Endothelial cell of umbilical vein (primary cell): ENCODE results near the gene COA4. TPM values are rescaled to one million over a fixed set of nuclear protein-coding genes. Genes with fewer than 3 reads are reported as not detected.
"Not testable (repeated sequence)": the region's sequence is repeated elsewhere in the genome, so short reads cannot be mapped to it uniquely, and the experiment has no call there.

Experiments
- BruUV-seq: library from RNA; stranded (reverse); fragments of 400-500 nt; replicated peaks from 2 replicates; lab custom pipeline; 2021; lab: Mats Ljungman, UMichigan
- CTCF ChIA-PET: fragments of 300-600, 350-600 bp; sonication (Branson Sonifier 250); formaldehyde crosslinking; loops from one replicate; lab custom pipeline; 2021; ENCODE audit warnings: antibody characterized with exemption, inconsistent platforms; lab: Charles Lee
- POLR2A ChIA-PET: fragments of 300-600, 350-600 bp; sonication (Branson Sonifier 250); formaldehyde crosslinking; loops from one replicate; lab custom pipeline; 2021; ENCODE audit warnings: antibody characterized with exemption, inconsistent platforms; lab: Charles Lee
- DNase-seq: peaks from one replicate; pipeline ENCODE4 v3.0.0-alpha.2; 2011; ENCODE audit warnings: low read depth, low spot score
- FAIRE-seq: peaks from 2 replicates; lab custom pipeline; 2011; peaks lifted over from hg19 to GRCh38; lab: Jason Lieb, UNC
- H2AFZ ChIP-seq: 2 replicates; pipeline ENCODE4 v1.6.0; 2012; ENCODE audit warnings: low read depth, low read length, control low read depth, inconsistent platforms
- H3K27ac ChIP-seq: 2 replicates; pipeline ENCODE4 v1.5.1; 2011; ENCODE audit warnings: low read depth, mild to moderate bottlenecking, control low read depth, low read length, moderate library complexity; ENCODE audit not compliant: insufficient read depth
- H3K27me3 ChIP-seq, 2 experiments: 2 replicates each; pipeline versions ENCODE4 v1.6.0 to v1.6.1; 2011; ENCODE audit warnings: low read length in 2 of 2, mixed read lengths in 1 of 2; ENCODE audit not compliant: control insufficient read depth in 2 of 2, insufficient read depth in 2 of 2
- H3K36me3 ChIP-seq, 2 experiments: 2 replicates in 1 of 2; 3 replicates in 1 of 2; pipeline ENCODE4 v1.5.1; 2011; ENCODE audit warnings: low read length in 2 of 2, mild to moderate bottlenecking in 1 of 2, moderate library complexity in 1 of 2; ENCODE audit not compliant: control insufficient read depth in 2 of 2, insufficient read depth in 2 of 2; ENCODE audit errors: extremely low read depth in 1 of 2
- H3K4me1 ChIP-seq: 3 replicates; pipeline ENCODE4 v1.5.1; 2011; ENCODE audit warnings: mild to moderate bottlenecking, low read length; ENCODE audit not compliant: control insufficient read depth, insufficient read depth; ENCODE audit errors: extremely low read depth
- H3K4me2 ChIP-seq: 2 replicates; pipeline ENCODE4 v1.6.1; 2011; ENCODE audit warnings: low read length, control low read depth, mixed read lengths; ENCODE audit not compliant: insufficient read depth
- H3K4me3 ChIP-seq, 3 experiments: fragments of 200-600 bp in 1 of 3; sonication (generic), shearing (Covaris generic) in 1 of 3; replicated peaks in 1 of 3; 2 replicates each; pipeline ENCODE4 v1.5.1; 2011 to 2016; ENCODE audit warnings: control low read depth in 3 of 3, low read length in 3 of 3, mild to moderate bottlenecking in 2 of 3, inconsistent platforms in 1 of 3, low read depth in 1 of 3, moderate library complexity in 1 of 3; ENCODE audit not compliant: insufficient read depth in 1 of 3
- H3K79me2 ChIP-seq: 2 replicates; pipeline ENCODE4 v1.6.0; 2012; ENCODE audit warnings: low read length, inconsistent platforms; ENCODE audit not compliant: control insufficient read depth, insufficient read depth
- H3K9ac ChIP-seq: replicated peaks from 2 replicates; pipeline ENCODE3; 2011; ENCODE audit warnings: low read length, control low read depth; ENCODE audit not compliant: insufficient read depth; ENCODE audit errors: extremely low read depth
- H3K9me1 ChIP-seq: replicated peaks from 3 replicates; pipeline ENCODE4 v1.6.0; 2011; ENCODE audit warnings: mild to moderate bottlenecking, low read length; ENCODE audit not compliant: control insufficient read depth, insufficient read depth; ENCODE audit errors: extremely low read depth
- H3K9me3 ChIP-seq: replicated peaks from 2 replicates; pipeline ENCODE4 v1.5.1; 2012; ENCODE audit warnings: low read length, inconsistent platforms; ENCODE audit not compliant: control insufficient read depth, insufficient read depth
- H4K20me1 ChIP-seq: replicated peaks from 2 replicates; pipeline ENCODE3; 2011; ENCODE audit warnings: mild to moderate bottlenecking, low read length; ENCODE audit not compliant: control insufficient read depth, insufficient read depth; ENCODE audit errors: extremely low read depth
- CTCF ChIP-seq, 2 donors: IDR thresholded peaks; 1 replicate in 1 of 2; 2 replicates in 1 of 2; pipeline ENCODE4 v1.5.1; 2011; ENCODE audit warnings: low read length in 2 of 2, mild to moderate bottlenecking in 2 of 2, moderate library complexity in 2 of 2, control low read depth in 1 of 2, inconsistent platforms in 1 of 2, low read depth in 1 of 2; ENCODE audit not compliant: insufficient read depth in 1 of 2; ENCODE audit errors: extremely low read depth in 1 of 2
- EZH2 ChIP-seq: IDR thresholded peaks from 2 replicates; pipeline ENCODE4 v1.6.1; 2012; ENCODE audit warnings: borderline replicate concordance, low read depth, mild to moderate bottlenecking, moderate library complexity, low read length, inconsistent platforms; ENCODE audit not compliant: severe bottlenecking
- FOS ChIP-seq: IDR thresholded peaks from 2 replicates; pipeline ENCODE4 v1.6.1; 2011; ENCODE audit warnings: mild to moderate bottlenecking, low read length, moderate library complexity, borderline replicate concordance; ENCODE audit not compliant: insufficient read depth
- GATA2 ChIP-seq: IDR thresholded peaks from 2 replicates; pipeline ENCODE4 v1.7.0; 2011; ENCODE audit warnings: low read depth, mild to moderate bottlenecking, moderate library complexity, mixed read lengths, low read length; ENCODE audit not compliant: insufficient read length, insufficient read depth
- JUN ChIP-seq: IDR thresholded peaks from 2 replicates; pipeline ENCODE4 v1.6.1; 2011; ENCODE audit warnings: borderline replicate concordance, low read depth; ENCODE audit not compliant: insufficient read length, insufficient read depth
- MAX ChIP-seq: IDR thresholded peaks from 2 replicates; pipeline ENCODE4 v1.6.1; 2011; ENCODE audit not compliant: insufficient read depth, insufficient read length
- MYC ChIP-seq: IDR thresholded peaks from one replicate; pipeline ENCODE4 v1.6.1; 2011; ENCODE audit warnings: mild to moderate bottlenecking, low read depth, low read length
- POLR2A ChIP-seq: IDR thresholded peaks from 2 replicates; pipeline ENCODE4 v1.6.1; 2012; ENCODE audit warnings: low read depth, mild to moderate bottlenecking, control low read depth, low read length
- POLR2AphosphoS5 ChIP-seq: IDR thresholded peaks from 2 replicates; pipeline ENCODE4 v1.6.1; 2012; ENCODE audit warnings: low read depth, mild to moderate bottlenecking, control low read depth, low read length, moderate library complexity; ENCODE audit not compliant: insufficient read depth
- dilution Hi-C: fragments of 300-500 bp; cut with MboI; formaldehyde crosslinking; loops from one replicate; pipeline ENCODE4 v1.15.0; 2019; ENCODE audit warnings: low sequenced_read_pairs; ENCODE audit not compliant: extremely low pct_ligation_motif_present
- intact Hi-C: fragments of 100-400 bp; cut with micrococcal nuclease; formaldehyde crosslinking; loops from one replicate; pipeline ENCODE4 v1.10.0; 2022
- polyA plus RNA-seq, 4 experiments: library from polyadenylated mRNA; depleted of rRNA in 3 of 4; stranded (reverse) in 3 of 4; unstranded in 1 of 4; fragments of >200 nt; gene quantifications; 2 replicates each; pipeline versions ENCODE4 v1.2.1 to v1.2.3, GENCODE V29; 2011 to 2012; ENCODE audit warnings: missing spikeins in 1 of 4
- total RNA-seq: library from RNA; stranded (reverse); gene quantifications from 2 replicates; pipeline ENCODE4 v1.2.3, GENCODE V29; 2021

The COA4 gene
- total and polyA plus RNA-seq, 2 donors (not counting 3 experiments of a cell fraction or from before 2014, with no cell fraction given) = 58.1 to 120 TPM

GRCh38 chr11:73883856-73884255 is 7.2 kb upstream of the COA4 start:
- DNase-seq (no peak), FAIRE-seq (no peak)
- CTCF ChIA-PET = no interaction called here
- Histone ChIP-seq H3K79me2 (no peaks in the 10 kb centered on the region), H3K27ac (no peak overlapping the region), H3K4me3 (no peak overlapping the region), H3K4me1 (no peaks in the 10 kb centered on the region), H3K9me3 (no peaks in the 10 kb centered on the region), H3K9me1 (no peaks in the 10 kb centered on the region), H3K36me3 (no peaks in the 10 kb centered on the region), H4K20me1 (no peaks in the 10 kb centered on the region), H2AFZ (no peak overlapping the region), H3K4me2 (no peak overlapping the region), H3K27me3 (no peaks in the 10 kb centered on the region), H3K9ac (no peak overlapping the region)
- dilution Hi-C loops = no loop called here
- BruUV-seq = no TSS peak
- TF ChIP-seq FOS (no peak), MYC (no peak), POLR2A (no peak), MAX (no peak), CTCF (IDR thresholded peaks at IDR 0.05; ENCODE audit: extremely low read depth in 1 of 2, insufficient read depth in 1 of 2, low read depth in 1 of 2, low read length in 2 of 2) (no peak), EZH2 (no peak), JUN (no peak), GATA2 (no peak), POLR2AphosphoS5 (no peak)
- intact Hi-C loops = no loop called here
- POLR2A ChIA-PET = no interaction called here

GRCh38 chr11:73880449-73880848 is 3.8 kb upstream of the COA4 start:
- H4K20me1 ChIP-seq, dilution Hi-C loops, H3K4me2 ChIP-seq, H3K9ac ChIP-seq, DNase-seq, H3K27ac ChIP-seq, H3K4me3 ChIP-seq, CTCF ChIA-PET, H3K9me3 ChIP-seq, H3K4me1 ChIP-seq, BruUV-seq, H3K36me3 ChIP-seq, H2AFZ ChIP-seq, intact Hi-C loops, H3K9me1 ChIP-seq, POLR2A ChIA-PET, FAIRE-seq, H3K27me3 ChIP-seq: not testable (repeated sequence)
- peaks cover 15% of the 10 kb centered on the region for H3K79me2 ChIP-seq
